ENCODE results near the gene ACSL3.
"Not testable (repeated sequence)": the region's sequence is repeated elsewhere in the genome, so short reads cannot be mapped to it uniquely, and the experiment has no call there.

ACSL3 gene

DNA sequence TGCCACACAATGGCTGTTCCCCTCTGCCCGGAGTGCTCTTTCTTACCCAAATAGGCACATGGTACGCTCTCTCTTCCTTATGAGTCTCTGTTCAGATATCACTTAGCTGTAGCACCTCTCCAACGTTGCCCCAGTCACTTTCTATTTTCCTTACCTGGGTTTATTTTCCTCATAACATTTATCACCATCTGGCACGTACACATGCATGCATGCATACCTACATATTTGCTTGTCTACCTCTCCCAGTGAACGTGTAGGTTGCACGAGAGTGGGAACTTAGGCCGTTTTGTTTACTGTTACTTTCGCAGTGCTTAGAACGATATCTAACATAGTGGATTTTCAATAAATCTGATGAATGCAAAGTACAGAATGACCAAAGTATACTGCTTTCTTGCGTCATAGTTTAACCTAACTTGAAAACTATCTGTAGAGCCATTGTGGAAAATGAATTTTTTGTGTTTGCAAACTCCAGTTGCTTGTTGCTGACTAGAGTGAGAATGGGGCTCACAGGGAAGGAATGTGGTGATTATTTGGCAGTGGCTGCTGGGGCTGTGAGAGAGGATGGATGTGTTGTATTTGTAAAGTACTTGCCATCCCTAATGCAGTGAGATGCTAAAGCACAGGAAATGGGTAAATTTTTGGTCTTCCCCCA lies 47.1 kb downstream of the ACSL3 start:
- no peak for DNase-seq (ENCODE audit: low read depth in 1 of 2, low spot score in 1 of 2)

DNA sequence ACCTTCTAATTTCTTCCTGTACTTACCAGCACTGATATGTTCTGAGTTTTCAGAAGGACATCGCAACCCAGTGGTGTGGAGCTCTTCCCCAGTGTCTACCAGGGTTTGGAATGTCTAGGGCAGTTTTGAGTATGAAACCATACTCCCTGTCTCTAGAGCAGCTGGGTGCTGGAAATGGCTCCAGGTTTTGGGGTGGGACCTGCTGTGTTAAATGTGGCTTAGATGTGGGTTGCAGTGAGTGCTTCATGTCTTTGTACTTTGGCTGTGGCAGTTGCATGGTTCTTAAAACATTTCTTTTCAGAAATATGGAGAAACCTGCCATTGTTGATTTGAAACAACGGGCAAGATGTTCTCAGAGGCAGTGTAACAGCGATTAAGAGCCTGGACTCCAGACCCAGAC lies 48.5 kb downstream of the ACSL3 start:
- no peak for DNase-seq (ENCODE audit: low read depth in 1 of 2, low spot score in 1 of 2)

DNA sequence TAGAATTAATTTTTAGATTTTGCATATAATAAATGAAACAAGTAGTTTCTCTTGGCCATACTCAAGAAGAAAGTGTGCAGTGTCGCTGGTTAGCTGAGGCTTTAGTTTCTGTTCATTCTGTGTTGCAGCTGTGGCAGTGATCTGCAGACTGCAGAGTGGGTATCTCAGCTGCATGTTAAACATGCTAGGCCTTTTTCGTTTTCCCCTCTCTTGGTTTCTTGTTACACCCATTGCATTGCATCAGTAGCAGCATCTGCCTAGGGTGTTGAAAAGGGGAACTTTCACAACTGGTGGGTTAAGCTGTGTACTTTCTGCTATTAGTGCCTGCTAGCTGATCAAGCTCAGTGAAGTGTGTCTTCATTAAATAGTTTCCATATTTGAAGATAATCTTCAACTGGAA lies 51.3 kb downstream of the ACSL3 start:
- DNase-seq (ENCODE audit: low read depth in 1 of 2, low spot score in 1 of 2): no peak

DNA sequence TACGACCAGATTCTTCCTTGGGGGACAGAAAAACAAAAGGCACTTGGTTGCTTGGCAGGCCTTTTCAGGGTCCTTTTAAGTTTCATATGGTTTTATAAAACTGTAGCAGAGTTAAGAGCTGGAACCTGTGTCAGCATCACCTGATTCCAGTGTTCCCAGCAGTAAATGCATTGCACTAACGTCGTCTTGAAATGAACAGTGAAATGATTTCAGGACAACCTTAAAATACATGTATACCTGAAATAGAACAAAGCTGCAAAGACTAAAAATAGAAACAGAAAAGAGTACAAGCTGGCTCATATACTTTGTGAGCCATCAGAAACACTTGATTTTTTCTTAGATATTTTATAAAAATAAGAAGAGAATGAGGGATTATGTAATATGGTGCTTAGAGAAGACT lies 51.9 kb downstream of the ACSL3 start:
- no peak for DNase-seq (ENCODE audit: low read depth in 1 of 2, low spot score in 1 of 2)

DNA sequence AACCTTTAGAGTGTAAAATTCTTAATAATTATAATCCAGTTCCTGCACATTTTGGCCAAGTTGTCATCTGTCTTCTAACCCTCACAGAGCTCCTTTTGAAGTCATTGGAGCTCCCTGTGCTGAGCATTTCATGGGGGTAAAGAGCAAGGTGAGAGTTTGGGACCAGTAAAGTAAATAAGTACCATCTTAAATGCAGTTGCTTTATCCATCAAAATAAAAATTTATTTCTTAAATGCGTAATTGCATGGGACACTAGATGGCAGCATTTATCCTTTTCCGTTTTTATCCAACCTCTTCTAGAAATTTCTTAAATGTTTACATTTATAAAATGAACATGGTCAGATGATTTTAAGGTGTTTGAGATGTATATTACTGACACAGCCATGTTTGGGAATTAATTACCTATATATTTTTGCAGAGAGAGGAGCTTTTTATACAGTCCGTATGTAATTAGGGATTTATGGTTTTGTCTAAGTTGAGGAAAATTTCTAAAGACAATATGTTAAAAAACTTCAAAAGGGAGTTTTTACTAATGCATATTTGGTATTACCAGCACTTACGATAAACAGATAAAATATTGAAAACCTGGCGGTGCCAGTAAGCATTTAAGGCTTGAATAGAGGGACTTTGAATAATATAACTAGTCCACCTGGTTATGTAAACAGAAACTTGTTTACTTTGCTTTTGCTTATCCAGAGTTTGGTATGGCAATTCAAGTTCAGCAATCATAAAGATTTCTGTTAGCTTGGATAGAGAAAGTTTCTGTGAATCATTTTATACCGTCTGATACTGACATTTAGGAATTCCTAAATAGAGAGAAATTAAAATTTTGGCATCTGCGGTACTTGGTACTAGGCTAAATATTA lies 54.5 kb downstream of the ACSL3 start:
- no peak for DNase-seq (ENCODE audit: low read depth in 1 of 2, low spot score in 1 of 2)

DNA sequence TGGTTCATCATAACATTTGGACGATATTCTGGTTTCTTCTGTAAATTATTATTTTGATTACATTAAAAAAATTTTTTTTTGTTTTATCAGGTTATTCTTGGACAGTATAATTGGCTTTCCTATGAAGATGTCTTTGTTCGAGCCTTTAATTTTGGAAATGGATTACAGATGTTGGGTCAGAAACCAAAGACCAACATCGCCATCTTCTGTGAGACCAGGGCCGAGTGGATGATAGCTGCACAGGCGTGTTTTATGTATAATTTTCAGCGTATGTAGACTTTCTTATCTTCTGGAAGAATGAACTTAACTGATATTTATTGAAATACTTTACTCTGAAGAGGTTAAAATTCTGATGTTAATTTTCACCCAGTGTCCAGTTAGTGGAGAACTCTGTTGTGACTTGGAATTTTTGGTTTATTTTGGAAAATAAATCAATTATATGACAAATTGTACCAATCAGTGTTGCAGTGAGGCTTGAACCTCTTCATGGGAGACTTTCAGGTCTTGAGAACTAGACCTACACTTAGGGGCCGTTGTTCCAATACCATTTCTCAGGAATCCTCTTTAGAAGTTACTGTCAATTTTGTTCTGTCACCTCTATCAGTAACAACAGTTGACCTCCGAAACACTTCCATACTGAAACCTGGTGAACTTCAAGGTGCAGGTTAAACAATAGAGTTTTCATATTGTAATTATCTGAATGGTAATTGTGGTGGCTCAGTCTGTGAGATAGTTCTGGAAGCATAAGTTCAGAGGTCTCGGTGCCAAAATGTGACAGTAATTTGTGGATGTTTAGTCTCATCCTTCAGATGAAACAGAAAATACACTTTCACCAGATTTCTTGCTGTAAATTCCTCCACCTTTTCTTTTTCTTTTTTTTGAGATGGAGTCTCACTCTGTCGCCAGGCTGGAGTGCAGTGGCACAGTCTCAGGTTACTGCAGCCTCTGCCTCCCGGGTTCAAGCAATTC lies 55.7 kb downstream of the ACSL3 start:
- DNase-seq (ENCODE audit: low read depth in 1 of 2, low spot score in 1 of 2): no peak

DNA sequence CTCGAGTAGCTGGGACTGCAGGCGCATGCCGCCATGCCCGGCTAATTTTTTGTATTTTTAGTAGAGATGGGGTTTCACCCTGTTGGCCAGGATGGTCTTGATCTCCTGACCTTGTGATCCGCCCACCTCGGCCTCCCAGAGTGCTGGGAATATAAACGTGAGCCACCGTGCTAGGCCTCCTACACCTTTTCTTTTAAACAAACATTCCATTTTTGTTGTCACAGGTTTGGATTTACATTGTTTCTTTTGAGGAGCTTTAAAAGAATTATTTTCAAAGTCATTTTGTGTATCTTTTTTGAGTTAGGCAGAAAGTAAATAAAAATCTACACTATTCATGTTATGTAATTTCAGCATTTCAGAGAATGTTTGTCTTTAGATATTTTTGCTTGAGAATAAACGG lies 56.4 kb downstream of the ACSL3 start:
- not testable (repeated sequence) for DNase-seq (ENCODE audit: low read depth in 1 of 2, low spot score in 1 of 2)

DNA sequence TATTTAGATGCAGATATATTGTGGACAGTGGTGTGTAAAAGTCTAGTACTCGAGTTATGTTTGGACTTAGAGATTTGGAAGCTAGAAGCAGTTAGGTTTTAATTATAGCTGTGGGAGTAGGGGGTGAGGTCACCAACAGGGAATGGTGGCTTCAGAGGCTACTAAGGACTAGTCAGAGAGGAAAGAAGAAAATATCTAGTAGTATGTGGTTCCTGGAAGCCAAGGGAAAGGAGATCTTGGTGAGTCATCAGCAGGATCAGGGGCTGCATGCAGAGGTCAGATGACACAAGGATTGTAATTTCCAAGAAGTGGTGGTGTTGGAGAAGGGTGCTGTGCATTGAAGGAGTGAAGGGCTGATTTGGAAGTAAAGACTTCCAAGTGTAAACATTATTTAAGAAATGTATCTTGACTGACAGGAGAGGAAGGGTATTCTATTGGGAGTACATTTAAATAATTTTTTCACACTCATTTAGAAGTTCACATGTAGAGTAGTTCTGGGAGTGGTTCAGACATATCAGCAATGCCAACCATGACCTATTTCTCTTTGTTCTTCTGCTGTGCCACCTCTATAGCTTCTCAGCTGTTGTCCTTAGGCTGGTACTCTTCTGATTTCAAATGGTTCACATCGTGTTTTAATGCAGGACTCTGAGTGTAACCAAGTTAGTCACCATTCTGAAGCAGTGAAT lies 59.1 kb downstream of the ACSL3 start:
- no peak for DNase-seq (ENCODE audit: low read depth in 1 of 2, low spot score in 1 of 2)

DNA sequence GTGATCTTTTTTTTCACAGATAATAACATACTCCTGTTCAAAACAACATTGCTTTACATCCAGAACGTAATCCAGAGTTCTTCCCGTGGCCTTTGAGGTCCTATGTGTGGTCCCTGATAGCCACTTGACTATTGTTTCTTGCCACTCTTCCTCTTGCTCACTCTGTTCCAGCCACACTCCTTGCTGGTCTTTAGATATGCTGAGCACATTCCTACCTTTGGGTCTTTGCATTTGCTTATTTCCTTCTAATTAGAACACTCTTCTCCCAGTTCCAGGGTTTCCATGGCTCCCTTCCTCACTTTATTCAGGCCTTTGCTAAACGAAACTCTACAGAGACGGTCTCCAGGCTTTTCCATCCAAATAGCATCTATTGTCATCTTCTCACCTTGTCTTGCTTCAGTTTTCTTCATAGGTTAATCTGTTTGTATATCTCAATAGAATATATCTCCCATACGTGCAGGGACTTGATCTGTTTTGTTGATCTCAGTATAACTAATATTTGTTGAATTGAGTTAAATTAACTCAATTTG lies 59.9 kb downstream of the ACSL3 start:
- DNase-seq (ENCODE audit: low read depth in 1 of 2, low spot score in 1 of 2): no peak

DNA sequence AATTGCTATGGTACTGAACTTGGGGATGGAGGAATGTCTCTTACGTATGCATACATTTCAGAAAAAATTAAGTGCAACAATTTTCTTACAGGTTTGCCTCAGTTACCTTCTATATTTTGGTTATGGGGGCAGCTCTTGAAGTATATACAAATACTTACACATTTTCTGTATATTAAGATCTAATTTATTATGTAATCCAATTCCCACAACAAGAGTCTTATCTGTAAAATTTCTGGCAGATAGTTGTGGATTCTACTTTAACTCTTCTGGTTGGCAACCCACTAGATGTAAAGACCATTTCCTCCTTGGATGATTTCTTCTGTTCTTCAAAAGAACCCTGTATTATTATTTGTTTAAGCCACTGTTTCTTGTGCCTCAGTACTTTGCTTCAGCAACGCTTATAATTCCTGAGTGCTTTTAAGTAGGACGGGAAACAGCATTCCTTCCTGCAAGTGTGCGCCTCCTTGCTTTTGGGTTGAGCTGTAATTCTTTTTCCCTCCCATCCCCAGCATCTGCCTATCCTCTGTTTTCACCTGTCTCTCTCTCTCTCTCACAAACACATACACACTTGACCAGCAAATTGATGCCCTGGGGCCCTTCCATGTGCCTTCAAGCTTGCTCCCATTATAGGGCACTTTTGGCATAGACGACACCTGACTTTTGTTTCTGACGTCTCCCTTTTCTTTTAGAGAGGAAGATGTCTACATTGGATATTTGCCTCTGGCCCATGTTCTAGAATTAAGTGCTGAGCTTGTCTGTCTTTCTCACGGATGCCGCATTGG lies 61.4 kb downstream of the ACSL3 start:
- DNase-seq (ENCODE audit: low read depth in 1 of 2, low spot score in 1 of 2): no peak

DNA sequence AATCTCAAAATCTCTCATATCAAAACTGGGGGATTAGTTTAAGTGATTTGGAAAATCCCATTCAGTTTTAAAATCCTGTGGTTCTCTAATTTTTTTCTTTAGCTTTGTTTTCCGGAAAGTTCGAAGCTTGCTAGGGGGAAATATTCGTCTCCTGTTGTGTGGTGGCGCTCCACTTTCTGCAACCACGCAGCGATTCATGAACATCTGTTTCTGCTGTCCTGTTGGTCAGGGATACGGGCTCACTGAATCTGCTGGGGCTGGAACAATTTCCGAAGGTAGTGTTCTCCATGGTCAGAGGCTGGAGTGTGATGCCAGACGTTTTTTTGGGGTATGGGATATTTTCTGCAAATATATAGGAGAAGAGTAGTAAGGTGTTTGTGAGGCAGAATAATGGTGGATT lies 66.1 kb downstream of the ACSL3 start:
- DNase-seq (ENCODE audit: low read depth in 1 of 2, low spot score in 1 of 2): no peak

DNA sequence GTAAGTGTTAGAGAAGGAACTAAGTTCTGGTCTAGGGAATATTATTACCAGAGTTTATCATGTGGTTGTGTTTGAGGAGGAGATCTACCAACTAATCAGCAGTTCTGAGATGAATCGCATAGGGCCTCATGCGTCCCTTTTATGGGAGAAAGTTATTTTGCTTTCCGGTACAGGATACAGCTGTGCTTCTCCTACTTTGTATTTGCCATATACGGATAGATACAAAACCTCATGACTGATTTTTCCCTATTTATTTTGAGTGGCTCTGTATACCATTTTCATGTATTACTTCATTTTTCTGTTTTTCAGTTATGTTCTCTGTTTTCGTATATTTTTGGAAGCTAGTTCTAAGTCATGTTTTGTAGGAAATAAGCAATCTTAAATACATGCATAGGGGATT lies 66.8 kb downstream of the ACSL3 start:
- DNase-seq (ENCODE audit: low read depth in 1 of 2, low spot score in 1 of 2): no peak

DNA sequence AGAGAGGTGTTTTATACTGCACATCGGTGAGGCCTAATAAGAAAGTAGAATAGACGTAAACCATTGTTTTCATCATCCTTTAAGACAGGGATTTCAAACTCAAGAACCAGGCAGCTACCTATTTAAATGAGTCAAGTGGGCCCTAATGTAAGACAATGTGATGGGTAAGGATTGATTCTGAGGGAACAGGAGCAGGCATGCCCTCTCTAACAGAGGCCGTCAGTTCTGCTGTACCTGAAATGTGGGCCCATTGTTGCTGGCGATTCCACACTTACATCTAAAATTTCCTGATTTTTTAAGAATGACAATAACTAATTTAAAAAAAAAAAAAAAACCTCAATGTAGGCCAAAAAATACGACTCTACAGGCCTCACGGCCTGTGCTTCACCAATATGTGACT lies 67.5 kb downstream of the ACSL3 start:
- DNase-seq (ENCODE audit: low read depth in 1 of 2, low spot score in 1 of 2): no peak

DNA sequence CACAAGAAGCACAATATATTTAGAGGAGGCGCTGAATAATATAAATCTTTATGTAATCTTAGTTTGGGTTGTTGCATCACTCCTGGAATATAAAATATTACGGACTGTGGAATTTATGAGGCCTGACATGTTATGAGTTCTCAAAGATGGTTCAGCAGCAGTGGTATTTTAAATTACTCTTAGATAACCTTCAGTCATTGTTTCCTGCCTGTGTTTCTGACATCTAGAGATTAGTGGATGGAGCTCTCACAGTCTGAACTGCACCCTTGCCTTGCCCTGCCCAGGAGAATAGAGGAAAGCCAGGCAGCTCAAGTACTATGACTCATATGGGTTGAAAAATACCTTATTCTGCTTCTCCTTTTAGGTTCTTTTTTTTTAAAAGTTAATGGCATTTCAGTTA lies 70.0 kb downstream of the ACSL3 start:
- DNase-seq (ENCODE audit: low read depth in 1 of 2, low spot score in 1 of 2): no peak

DNA sequence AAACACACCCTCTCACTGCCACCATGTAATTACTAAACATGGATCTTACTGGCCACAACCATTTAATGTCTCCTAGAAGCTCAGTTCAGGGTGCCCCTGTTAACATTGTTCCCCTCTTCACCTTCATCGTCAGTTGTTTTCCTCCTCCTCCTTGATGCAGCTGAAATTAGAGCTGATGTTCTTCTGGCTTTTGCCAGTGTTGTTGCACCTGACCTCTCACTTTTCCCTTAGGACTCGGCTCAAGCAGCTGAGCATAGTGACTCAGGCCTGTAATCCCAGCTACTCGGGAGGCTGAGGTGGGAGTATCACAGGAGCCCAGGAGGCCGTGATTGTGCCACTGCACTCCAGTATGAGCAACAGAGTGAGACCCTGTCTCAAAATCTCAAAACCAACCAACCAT lies 70.8 kb downstream of the ACSL3 start:
- no peak for DNase-seq (ENCODE audit: low read depth in 1 of 2, low spot score in 1 of 2)

DNA sequence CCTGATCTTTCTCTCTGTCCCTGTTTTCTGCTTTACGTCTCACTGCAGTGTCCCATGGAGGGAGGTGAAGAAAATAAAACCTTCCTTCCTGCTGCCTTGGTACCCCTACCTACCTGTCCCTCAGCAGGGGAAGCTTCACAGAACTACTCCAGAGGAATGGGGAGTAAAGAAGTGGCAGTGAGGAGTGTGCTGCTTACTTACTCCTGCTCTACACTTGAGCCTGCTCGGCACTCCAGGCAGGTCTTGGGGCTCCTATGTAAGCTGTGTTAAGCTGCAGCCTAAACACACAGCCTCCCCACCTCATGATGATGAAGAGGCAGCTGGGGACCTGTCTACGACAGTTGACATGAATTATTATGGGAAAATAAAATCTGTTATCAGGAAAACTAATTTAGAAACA lies 72.6 kb downstream of the ACSL3 start:
- DNase-seq (ENCODE audit: low read depth in 1 of 2, low spot score in 1 of 2): no peak

DNA sequence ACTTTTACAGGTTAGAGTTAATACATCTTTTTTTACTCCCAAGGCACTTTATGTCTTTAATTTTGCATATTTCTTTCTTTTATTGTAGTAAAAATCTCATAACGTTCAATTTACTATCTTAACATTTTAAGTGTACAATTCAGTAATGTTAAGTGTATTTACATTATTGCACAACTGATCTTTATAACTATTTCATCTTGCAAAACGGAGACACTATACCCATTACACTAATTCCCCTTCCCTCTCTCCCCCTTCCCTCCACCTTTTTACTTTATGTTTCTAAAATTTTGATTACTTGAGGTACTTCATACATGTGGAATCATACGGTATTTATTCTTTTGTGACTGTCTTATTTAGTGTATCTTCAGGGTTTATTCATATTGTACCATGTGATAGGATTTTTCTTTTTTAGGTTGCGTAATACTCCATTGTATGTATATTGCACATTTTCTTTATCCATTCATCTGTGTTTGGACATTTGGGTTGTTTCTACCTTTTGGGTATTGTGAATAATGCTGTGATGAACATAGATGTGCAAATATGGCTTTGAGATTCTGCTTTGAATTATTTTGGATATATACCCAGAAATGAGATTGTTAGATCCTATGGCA lies 75.0 kb downstream of the ACSL3 start:
- no peak for DNase-seq (ENCODE audit: low read depth in 1 of 2, low spot score in 1 of 2)

DNA sequence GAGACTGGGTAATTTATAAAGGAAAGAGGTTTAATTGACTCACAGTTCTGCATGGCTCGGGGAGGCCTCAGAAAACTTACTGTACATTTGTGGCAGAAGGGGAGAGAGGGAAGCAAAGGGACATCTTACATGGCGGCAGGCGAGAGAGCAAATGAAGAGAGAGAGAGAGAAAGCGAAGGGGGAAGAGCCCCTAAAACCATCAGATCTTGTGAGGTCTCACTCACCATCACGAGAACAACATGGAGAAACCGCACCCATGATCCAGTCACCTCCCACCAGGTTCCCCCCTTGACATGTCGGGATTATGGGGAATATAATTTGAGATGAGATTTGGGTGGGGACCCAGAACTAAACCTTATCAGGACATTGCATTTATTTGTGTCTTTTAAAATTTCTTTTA lies 75.9 kb downstream of the ACSL3 start:
- no peak for DNase-seq (ENCODE audit: low read depth in 1 of 2, low spot score in 1 of 2)

DNA sequence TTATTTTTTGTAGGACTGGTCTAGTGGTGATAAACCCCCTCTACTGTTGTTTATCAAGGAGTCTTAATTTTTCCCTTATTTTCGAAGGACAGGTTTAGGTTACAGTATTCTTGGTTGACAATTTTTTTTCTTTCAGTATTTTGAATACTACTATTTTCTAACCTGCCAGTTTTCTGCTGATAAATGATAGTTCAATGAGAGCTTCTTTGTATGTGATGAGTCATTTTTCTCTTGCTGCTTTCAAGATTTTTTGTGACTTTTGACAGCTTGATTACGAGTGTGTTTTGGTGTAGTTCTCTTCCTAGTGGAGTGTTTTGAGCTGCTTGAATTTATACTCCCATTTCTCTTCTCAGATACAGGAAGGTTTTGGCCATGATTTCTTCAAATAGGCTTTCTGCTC lies 77.5 kb downstream of the ACSL3 start:
- no peak for DNase-seq (ENCODE audit: low read depth in 1 of 2, low spot score in 1 of 2)

All from activated T-helper 1 cell treated with anti-CD3 and anti-CD28 coated beads, Interleukin-2, amount 50 U/mL, for 16 hours (primary cell).